Stimulated activated CD4-positive, alpha-beta T cell treated with anti-CD3 and anti-CD28 coated beads, Interleukin-4, amount 100 ng/mL, for 1 hour (primary cell): ENCODE measurements around the gene NGF.
"Not testable (repeated sequence)": the region's sequence is repeated elsewhere in the genome, so short reads cannot be mapped to it uniquely, and the experiment has no call there.

ENCODE experiments used
- DNase-seq: peaks from one replicate; pipeline ENCODE4 v3.0.0-alpha.2; 2020

The NGF gene

GRCh38 chr1:115337633-115338456 is at the start of gene NGF:
NGF (minus strand) TSS chr1:115338249; CDS start chr1:115286795, 51,454 bp downstream.
- no peak for DNase-seq

- not testable (repeated sequence) for DNase-seq
Observed at GRCh38 chr1:115383455-115383854, 45.4 kb upstream of the NGF start.

GRCh38 chr1:115379943-115380342 is 41.9 kb upstream of the NGF start:
- DNase-seq, result no peak

DNA sequence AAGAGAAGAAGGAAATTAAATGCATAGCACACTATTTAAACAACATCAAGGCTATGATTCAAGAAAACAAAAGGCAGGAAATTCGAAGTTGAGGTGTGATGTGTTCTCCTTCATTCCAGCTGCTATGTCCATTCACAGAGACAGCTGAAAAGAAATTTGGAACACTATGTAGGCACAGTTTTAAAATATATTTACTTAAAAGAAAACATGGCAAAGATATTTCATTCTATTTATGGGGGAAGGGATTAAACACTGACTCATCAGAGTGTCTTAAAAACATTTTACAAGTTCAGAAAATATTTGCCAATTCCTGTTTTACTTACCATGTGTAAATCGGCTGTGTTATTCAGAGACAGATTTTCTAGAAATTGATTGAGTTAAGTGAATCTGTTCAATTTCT is 39.4 kb upstream of the NGF start:
- DNase-seq, result no peak

DNA sequence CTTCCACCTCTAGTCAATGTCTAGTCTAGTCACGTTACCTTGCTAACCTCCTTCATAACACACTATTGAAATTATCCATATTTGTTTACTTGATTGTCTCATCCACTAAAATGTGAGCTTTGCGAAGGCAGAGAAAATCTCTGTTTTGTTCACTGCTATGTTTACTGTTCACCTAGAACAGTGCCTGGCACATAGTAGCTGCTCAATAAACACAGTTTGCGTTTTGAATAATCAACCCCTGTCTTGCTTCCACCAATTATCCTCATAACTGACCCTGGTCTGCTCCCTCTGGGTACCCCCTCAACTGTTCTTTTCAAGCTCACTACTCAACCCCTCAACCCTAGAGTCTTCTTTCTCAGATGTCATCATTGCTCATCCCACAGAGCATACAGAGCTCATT is 36.5 kb upstream of the NGF start:
- no peak for DNase-seq

DNA sequence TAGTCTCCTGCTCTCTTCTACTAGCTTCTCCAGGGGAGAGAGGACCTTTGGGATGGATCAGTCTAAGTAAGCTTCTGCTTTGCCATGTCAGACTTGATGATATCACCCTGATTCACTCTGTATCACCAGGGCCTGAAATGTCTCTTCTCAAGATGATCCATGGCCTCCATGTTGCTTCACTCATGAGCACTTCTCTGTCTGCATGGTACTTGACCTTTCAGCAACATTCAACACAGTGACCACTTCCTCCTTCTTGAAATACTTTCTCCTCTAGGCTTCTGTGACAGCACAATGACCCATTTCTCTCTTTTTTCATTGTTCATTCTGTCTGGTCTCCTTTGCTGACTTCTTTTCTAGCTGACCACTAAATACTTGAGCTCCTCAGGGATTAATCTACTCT is 35.3 kb upstream of the NGF start:
- no peak for DNase-seq

DNA sequence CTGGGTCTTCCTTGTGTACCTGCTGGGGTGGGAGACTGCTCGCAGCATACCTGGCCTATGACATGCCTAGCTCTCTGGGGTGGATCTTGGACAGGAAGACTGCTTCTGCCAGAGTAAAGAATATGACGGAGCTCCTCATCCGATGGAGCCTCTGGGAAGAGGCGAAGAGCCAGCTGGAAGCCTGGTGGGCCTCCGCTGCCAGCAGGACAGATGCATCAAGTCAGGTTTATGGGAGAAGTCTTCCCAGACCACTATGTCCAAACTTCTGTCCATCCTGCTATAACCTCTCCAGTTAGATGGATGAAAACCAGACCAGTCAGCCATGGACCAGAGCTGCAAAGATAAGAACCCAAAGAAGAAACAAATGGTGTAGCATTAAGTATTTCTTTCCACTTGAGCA is 27.7 kb upstream of the NGF start:
- no peak for DNase-seq

GRCh38 chr1:115364780-115365155 is 26.7 kb upstream of the NGF start:
- DNase-seq, result no peak

DNA sequence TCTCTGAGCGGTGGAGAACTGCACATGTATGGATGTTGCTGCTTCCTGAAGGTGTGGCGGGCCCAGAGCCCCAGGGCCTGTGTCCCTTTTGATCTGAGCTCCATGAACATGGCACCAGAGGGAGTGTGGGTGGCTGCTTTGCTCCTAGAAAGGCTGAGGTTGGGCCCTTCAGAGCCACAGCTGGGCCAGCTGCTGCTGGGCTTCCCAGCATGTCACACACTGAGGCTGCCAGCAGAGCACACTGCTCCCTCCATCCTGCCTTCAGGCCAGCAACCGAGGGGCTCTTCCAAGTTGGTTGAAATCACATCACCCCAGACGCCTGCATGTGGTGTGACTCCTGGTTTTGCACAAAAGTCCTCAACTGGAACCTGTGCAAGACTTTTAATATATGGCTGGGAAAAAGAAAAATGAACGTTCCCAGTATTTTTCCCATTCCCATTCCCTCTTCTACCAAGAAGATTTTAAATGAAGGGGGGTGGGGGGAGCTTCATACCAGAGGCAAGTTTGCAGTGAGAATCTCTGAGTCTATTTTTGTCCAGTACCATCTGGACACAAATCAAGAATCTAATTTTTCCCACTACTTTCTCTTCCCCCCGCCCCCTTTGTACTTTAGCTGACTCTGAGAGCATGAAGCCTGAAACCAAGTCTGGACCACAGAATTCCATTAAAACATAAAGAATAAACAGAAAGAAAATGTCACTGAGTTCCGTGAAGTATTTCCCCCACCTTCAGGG is 26.2 kb upstream of the NGF start:
- no peak for DNase-seq

- DNase-seq, result no peak
Observed at GRCh38 chr1:115363171-115363570, 25.1 kb upstream of the NGF start.

GRCh38 chr1:115360505-115361129 is 22.6 kb upstream of the NGF start:
- not testable (repeated sequence) for DNase-seq

DNA sequence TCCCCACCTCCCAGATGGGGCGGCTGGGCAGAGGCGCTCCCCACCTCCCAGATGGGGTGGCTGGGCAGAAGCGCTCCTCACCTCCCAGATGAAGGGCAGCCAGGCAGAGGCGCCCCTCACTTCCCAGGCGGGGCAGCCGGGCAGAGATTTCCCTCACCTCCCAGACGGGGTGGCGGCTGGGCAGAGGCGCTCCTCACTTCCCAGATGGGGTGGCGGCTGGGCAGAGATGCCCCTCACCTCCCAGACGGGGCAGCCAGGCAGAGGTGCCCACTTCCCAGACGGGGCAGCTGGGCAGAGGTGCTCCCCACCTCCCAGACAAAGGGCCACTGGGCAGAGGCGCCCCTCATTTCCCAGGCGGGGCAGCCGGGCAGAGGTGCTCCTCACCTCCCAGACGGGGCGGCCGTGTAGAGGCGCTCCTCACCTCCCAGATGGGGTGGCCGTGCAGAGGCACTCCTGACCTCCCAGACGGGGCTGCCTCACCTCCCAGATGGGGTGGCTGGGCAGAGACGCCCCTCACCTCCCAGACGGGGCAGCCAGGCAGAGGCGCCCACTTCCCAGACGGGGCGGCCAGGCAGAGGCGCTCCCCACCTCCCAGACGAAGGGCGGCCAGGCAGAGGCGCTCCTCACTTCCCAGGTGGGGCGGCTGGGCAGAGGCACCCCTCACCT is 21.9 kb upstream of the NGF start:
- DNase-seq, result not testable (repeated sequence)

GRCh38 chr1:115356356-115356755 is 18.3 kb upstream of the NGF start:
- DNase-seq, result no peak

DNA sequence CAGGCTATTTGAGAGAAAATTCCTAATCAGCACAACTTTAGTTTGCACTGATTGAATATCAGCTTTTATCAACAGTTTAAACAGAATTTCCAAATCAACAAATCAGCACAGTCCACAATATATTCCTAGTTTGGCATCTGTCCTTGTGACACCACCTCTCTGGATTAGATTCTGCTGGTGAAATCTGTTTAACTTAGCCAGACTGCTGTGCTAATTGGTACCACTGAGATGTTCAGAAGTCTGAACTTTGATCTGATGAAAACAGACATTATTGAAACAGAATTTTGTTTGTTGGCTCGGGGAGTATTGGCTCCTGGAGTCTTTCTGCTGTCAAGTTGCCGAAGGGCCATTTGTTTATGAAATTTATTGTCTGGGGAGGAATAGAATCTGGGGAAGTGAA is 17.0 kb upstream of the NGF start:
- DNase-seq, result no peak

DNA sequence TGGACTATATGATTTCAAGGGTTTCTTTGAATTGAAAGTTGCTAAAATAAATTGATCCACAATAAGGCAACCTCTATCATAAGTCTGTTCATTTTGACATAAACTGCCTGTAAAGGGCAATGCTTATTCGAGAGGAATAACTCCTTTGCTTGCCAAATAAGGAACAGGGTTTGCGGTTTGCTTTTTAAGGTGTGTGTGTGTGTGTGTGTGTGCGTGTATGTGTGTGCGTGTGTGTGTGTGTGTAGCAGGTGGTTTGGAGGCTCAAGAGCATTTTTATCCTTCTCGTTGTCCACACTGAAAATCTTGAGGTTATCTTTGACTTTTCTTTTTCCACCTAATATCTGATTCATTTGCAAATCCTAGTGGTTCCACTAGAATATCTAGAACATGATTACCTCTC is 13.1 kb upstream of the NGF start:
- DNase-seq, result no peak

DNA sequence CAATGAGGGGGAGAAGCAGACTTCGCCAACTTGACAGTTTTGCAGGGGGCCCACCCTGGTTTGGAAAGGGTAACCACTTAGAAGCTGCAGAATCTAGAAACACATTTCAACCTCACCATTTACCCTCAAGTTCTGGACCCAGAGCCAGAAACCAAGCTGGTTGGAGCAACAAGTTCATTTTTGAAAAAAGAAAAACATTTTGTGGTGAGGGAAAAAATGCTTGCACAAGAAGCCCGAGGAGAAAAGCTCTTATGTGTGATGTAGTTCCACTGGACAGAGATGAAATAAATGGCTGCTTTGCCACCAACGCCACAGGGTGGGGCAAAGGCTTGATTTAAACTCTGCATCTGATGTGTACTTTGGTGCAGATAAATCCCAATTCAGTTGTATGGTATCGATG is 10.6 kb upstream of the NGF start:
- DNase-seq, result no peak

DNA sequence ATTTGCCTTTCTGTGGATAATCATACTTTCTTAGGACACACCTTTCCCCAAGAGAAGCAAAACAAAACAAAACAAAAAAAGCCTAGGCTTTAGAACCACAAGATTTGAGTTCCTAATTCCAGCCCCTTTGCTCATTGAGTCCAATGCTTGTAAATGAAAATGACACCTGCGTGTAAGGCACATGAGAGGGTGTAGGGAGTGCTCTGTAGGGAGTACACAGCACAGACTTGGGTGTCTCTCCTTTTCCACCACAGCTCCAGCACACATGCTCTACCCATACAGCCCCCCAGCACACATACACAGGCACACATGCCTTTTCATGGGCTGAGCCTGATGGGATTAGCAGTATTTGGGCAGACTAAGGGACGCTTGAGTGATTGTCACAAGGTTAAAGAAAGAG is 9.2 kb upstream of the NGF start:
- no peak for DNase-seq

DNA sequence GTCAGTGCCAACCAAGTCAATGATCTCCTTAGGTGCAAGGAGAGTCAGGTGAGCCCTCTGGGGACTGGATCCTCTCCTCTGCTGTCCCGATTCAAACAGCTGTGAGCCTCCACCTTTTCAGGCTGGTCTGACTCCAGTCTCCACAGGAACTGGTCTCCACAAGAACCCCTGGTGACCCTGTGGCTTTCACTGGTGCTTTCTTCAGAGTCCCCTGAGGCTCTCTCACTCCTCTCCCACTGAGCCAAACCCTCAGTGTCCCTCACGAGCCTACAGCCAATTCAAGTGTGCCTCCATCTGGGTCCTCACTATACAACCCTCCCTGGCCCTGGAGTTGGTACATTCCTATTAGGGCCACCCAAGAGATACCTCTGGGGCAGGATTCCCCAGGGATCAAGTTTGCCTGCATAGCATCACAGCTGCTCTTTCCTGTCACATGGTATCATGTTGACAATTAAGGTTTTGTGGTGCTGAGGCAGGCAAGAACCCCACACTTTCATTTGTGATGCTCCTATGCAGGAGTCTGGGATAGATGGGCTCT is 5.2 kb upstream of the NGF start:
- DNase-seq, result no peak

DNA sequence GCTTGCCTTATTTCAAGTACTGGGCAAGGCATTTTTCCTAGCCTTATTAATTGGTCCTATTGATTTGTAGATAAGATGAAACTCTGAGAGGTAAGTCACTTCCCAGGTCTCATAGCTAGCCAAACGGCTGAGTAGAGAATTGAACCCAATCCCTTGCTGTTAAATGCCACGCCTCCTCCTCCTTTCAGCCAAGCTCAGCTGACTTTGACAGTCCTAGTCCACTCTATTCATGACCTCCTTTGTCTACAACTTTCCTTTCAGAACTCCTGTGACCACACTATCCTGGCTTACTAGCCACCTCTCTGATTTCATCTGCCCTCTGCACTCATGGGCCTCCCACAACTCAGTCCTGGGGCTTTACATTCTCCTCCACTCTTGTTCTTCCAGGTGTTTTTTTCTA is 3.9 kb upstream of the NGF start:
- DNase-seq, result no peak

DNA sequence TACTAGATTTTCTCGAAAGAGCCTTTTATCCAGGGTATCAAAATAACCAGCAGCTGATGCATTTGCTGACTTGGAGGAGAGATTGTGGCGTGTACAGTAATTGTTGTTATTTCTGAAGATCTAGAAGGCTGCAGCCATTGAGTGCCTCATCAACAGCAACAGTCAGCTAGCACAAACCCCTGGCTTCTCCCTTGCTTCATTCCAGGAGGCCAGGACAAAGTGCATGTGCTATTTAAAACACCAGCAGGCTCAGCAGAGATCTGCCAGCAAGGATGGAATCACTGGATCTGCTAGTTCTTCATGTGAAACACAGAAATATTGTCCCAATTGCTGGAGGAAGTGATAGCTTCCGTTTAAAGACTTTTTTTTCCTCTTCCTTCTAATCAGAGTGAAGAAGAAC is 2.8 kb upstream of the NGF start:
- no peak for DNase-seq

DNA sequence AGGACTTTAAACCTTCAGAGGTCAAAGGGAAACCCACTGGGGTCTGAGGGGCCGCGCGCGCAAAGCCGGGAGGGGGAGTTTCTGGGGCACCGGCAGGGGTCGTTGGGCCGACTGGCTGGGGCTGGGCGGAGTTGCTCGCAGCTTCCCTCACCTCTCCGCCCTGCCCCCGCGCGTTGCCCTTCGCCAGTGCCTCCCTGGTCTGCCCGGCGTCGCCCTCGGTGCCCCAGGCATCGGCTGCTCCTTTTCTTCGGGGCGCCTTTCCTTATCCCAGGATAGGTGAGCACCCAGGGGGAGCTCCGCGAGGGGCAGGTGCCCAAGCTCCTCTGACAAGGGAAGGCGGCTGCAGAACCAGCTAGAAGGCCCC is 390 bp upstream of the NGF start:
- no peak for DNase-seq

DNA sequence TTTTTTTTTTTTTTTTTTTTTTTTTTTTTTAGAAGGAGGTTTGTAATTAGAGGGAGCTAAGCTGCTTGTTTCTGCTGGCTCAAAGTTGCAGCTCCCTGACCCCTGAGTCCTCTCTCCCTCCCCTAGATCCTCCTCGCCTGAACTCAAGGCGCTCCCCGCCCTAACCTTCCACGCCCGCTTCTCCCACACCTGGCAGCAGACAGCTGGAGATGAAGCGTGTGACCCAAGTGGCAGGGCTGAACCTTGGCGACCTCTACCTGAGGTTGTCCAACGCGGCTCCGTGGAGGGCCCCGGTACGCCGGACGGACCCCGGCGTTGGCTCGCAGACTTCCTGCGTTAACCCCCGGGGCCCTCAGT is 795 bp downstream of the NGF start:
- DNase-seq, result no peak

DNA sequence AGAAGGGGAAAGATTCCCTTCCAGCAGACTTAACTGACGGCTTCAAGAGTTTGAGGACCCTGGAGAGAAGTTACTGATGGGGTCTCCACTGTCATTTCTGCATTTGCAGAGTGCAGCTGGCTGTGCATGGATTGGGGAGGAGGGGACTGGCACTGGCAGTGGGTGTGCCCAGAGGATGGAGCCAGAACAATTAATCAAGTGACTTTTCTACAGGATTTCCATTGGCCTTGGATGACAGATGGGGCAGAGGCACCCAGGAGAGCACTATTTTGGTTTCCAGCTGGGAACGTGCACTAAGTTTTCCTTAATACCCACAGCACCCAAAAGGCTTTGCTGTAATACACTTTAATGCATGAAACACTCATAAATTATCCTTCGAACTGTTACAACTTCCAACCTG is 1.3 kb downstream of the NGF start:
- no peak for DNase-seq
